Nephron (organoid): ENCODE results near the gene MCF2L2.

ENCODE experiments used
- H3K27ac Mint-ChIP-seq, 3 experiments: 2 replicates each; pipeline ENCODE4 v1.8.0; 2020; ENCODE audit warnings: mixed read lengths in 3 of 3, mild to moderate bottlenecking in 2 of 3, moderate library complexity in 1 of 3
- H3K27me3 Mint-ChIP-seq: 2 replicates; pipeline ENCODE4 v1.8.0; 2021; ENCODE audit warnings: low read depth, mild to moderate bottlenecking, moderate library complexity, mixed read lengths
- H3K36me3 Mint-ChIP-seq: 2 replicates; pipeline ENCODE4 v1.8.0; 2020; ENCODE audit warnings: low read depth, mixed read lengths
- H3K4me1 Mint-ChIP-seq: 2 replicates; pipeline ENCODE4 v1.8.0; 2020; ENCODE audit warnings: mixed read lengths
- H3K4me3 Mint-ChIP-seq, 3 experiments: 2 replicates each; pipeline ENCODE4 v1.8.0; 2020; ENCODE audit warnings: mild to moderate bottlenecking in 3 of 3, mixed read lengths in 3 of 3, moderate library complexity in 2 of 3
- H3K9me3 Mint-ChIP-seq: 2 replicates; pipeline ENCODE4 v1.8.0; 2020; ENCODE audit warnings: mixed read lengths
- CTCF ChIP-seq, 3 experiments: fragments of 200-600 bp; sonication (generic); IDR thresholded peaks; one replicate each; pipeline ENCODE4 v1.5.0; 2021; ENCODE audit warnings: antibody characterized with exemption in 3 of 3; ENCODE audit not compliant: unreplicated experiment in 3 of 3

Gene MCF2L2

GRCh38 chr3:183340222-183340621 lies 88.2 kb downstream of the MCF2L2 start:
- peaks cover 3% of the 10 kb centered on the region for H3K27me3 Mint-ChIP-seq
- no peak overlapping the region for H3K27ac Mint-ChIP-seq
- TF ChIP-seq CTCF (IDR thresholded peaks at IDR 0.05; ENCODE audit: unreplicated experiment in 3 of 3): no peak
- H3K4me1 Mint-ChIP-seq: peaks cover 3% of the 10 kb centered on the region
- peaks cover 9% of the 10 kb centered on the region for H3K9me3 Mint-ChIP-seq
- no peaks in the 10 kb centered on the region for H3K36me3 Mint-ChIP-seq
- H3K4me3 Mint-ChIP-seq: no peak overlapping the region

- Mint-ChIP-seq H3K27me3 (no peaks in the 10 kb centered on the region), H3K27ac (no peak overlapping the region), H3K4me3 (no peak overlapping the region), H3K36me3 (no peaks in the 10 kb centered on the region), H3K9me3 (peaks cover 3% of the 10 kb centered on the region), H3K4me1 (peaks cover 3% of the 10 kb centered on the region)
- no peak for TF ChIP-seq CTCF (IDR thresholded peaks at IDR 0.05; ENCODE audit: unreplicated experiment in 3 of 3)
These were observed 88.8 kb downstream of the MCF2L2 start for GRCh38 chr3:183339461-183340086.

DNA sequence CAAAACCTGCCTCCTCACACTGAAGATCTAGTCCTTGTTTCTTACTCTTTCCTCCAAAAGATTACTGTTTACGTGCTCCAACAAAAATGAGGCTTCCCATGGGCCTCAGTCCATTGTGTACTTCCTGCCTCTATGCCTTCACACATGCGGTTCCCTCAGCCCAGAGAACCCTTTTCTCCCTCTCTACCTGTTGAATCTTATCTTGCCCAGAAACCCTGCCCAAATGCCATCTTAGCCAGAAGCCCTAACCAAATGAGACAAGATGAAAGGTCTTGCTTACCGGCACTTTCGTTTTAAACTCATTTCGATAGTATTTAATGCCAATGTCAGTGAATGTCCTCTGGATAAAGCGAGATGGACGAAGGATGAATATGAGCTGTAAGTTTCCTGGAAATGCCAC lies 89.9 kb downstream of the MCF2L2 start:
- peaks cover 3% of the 10 kb centered on the region for H3K4me1 Mint-ChIP-seq
- H3K36me3 Mint-ChIP-seq: no peaks in the 10 kb centered on the region
- TF ChIP-seq CTCF (IDR thresholded peaks at IDR 0.05; ENCODE audit: unreplicated experiment in 3 of 3): no peak
- no peaks in the 10 kb centered on the region for H3K27me3 Mint-ChIP-seq
- no peak overlapping the region for H3K4me3 Mint-ChIP-seq
- no peak overlapping the region for H3K27ac Mint-ChIP-seq
- H3K9me3 Mint-ChIP-seq: no peaks in the 10 kb centered on the region

- H3K9me3 Mint-ChIP-seq: no peaks in the 10 kb centered on the region
- TF ChIP-seq CTCF (IDR thresholded peaks at IDR 0.05; ENCODE audit: unreplicated experiment in 3 of 3): no peak
- no peak overlapping the region for H3K4me3 Mint-ChIP-seq
- no peaks in the 10 kb centered on the region for H3K4me1 Mint-ChIP-seq
- no peaks in the 10 kb centered on the region for H3K27me3 Mint-ChIP-seq
- no peak overlapping the region for H3K27ac Mint-ChIP-seq
- H3K36me3 Mint-ChIP-seq: no peaks in the 10 kb centered on the region
These were observed 95.9 kb downstream of the MCF2L2 start for GRCh38 chr3:183332487-183332886.

DNA sequence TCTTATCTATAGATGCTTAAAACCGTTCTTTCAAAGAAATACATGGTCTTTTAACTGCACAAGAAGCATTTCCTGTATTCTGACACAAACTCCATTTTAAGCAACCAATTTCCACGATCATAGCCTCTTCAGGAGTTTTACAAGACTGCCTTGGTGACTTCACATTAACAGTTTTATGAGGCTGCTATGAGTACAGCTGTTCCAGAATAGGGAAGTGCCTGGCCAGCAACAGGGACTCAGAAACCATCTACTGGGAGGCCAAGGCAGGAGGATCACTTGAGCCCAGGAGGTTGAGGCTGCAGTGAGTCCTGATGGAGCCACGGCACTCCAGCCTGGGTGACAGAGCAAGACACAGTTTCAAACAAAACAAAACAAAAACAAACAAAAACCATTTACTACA lies 96.9 kb downstream of the MCF2L2 start:
- H3K9me3 Mint-ChIP-seq: no peaks in the 10 kb centered on the region
- H3K4me1 Mint-ChIP-seq: no peaks in the 10 kb centered on the region
- no peaks in the 10 kb centered on the region for H3K36me3 Mint-ChIP-seq

More for the DNA sequence above, 96.9 kb downstream of the MCF2L2 start:
- no peaks in the 10 kb centered on the region for H3K27me3 Mint-ChIP-seq
- TF ChIP-seq CTCF (IDR thresholded peaks at IDR 0.05; ENCODE audit: unreplicated experiment in 3 of 3): no peak
- H3K4me3 Mint-ChIP-seq: no peak overlapping the region
- H3K27ac Mint-ChIP-seq: no peak overlapping the region
